GM18502 (cell line): ENCODE data around the gene RGS9.
A peak's percentile ranks its signal among the peaks of the same experiment; 100 is the strongest.
"Not testable (repeated sequence)": the region's sequence is repeated elsewhere in the genome, so short reads cannot be mapped to it uniquely, and the experiment has no call there.

Experiments used
- ATAC-seq: cut with Tn5 transposase; IDR thresholded peaks from one replicate; pipeline ENCODE4 v1.9.1; 2021; ENCODE audit warnings: mild to moderate bottlenecking; ENCODE audit not compliant: unreplicated experiment, poor library complexity

RGS9 gene

GRCh38 chr17:65137021-65137939 lies at the start of gene RGS9:
Gene RGS9, plus strand, starts transcription at chr17:65137370. Its CDS starts 171 bp downstream, at chr17:65137541.
- ATAC-seq, result peak; percentile 95

- ATAC-seq, result no peak
These were observed 48.4 kb upstream of the RGS9 start for GRCh38 chr17:65088621-65089360.

GRCh38 chr17:65092262-65092661 lies 44.9 kb upstream of the RGS9 start:
- no peak for ATAC-seq

- not testable (repeated sequence) for ATAC-seq
These were observed 44.3 kb upstream of the RGS9 start for GRCh38 chr17:65092721-65093356.

- no peak for ATAC-seq
These were observed 43.2 kb upstream of the RGS9 start for GRCh38 chr17:65093930-65094329.

GRCh38 chr17:65095465-65095864 lies 41.7 kb upstream of the RGS9 start:
- no peak for ATAC-seq

- not testable (repeated sequence) for ATAC-seq
These were observed 40.8 kb upstream of the RGS9 start for GRCh38 chr17:65096382-65096781.

- no peak for ATAC-seq
These were observed 40.1 kb upstream of the RGS9 start for GRCh38 chr17:65097110-65097509.

GRCh38 chr17:65099475-65099874 lies 37.7 kb upstream of the RGS9 start:
- no peak for ATAC-seq

GRCh38 chr17:65099941-65100315 lies 37.2 kb upstream of the RGS9 start:
- peak; percentile 81 for ATAC-seq

- peak; percentile 80 for ATAC-seq
These were observed 36.6 kb upstream of the RGS9 start for GRCh38 chr17:65100316-65101140.

GRCh38 chr17:65101371-65101770 lies 35.8 kb upstream of the RGS9 start:
- no peak for ATAC-seq

- no peak for ATAC-seq
These were observed 34.9 kb upstream of the RGS9 start for GRCh38 chr17:65102235-65102634.

- ATAC-seq, result no peak
These were observed 34.4 kb upstream of the RGS9 start for GRCh38 chr17:65102788-65103187.

GRCh38 chr17:65103431-65103830 lies 33.7 kb upstream of the RGS9 start:
- ATAC-seq, result no peak

GRCh38 chr17:65103896-65104295 lies 33.3 kb upstream of the RGS9 start:
- ATAC-seq, result no peak

- no peak for ATAC-seq
These were observed 32.6 kb upstream of the RGS9 start for GRCh38 chr17:65104541-65104940.

GRCh38 chr17:65104973-65105372 lies 32.2 kb upstream of the RGS9 start:
- ATAC-seq, result no peak

GRCh38 chr17:65108152-65108551 lies 29.0 kb upstream of the RGS9 start:
- ATAC-seq, result no peak

- ATAC-seq, result no peak
These were observed 27.6 kb upstream of the RGS9 start for GRCh38 chr17:65109543-65109942.
